Measurements from ENCODE around the gene DNAJC5G.
"Not testable (repeated sequence)": the region's sequence is repeated elsewhere in the genome, so short reads cannot be mapped to it uniquely, and the experiment has no call there.

Gene DNAJC5G

GRCh38 chr2:27251766-27252165 is 23.5 kb upstream of the DNAJC5G start:
- in situ Hi-C loops (cut with MboI; ENCODE audit: low sequenced_read_pairs): no loop called here

GRCh38 chr2:27255187-27255586 is 20.0 kb upstream of the DNAJC5G start:
- in situ Hi-C loops (cut with MboI; ENCODE audit: low sequenced_read_pairs): no loop called here

DNA sequence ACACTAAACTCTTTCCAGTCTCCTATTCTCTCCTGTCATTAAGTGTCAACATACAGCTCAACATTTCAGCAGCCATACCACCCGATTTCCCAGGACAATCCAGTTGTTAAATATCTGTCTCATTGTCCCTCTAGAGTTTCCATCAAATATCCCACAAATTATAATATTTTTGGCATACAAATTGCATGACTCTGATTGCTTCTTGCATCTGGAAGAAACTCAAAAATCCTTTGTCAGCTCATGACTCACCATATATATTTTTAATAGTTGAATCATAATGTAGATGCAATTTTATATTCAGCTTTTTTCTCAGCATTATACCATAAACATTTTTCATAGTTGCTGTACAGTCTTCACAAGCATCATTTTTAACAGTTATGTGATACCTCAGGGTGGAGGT is 19.6 kb upstream of the DNAJC5G start:
- in situ Hi-C loops (cut with MboI; ENCODE audit: low sequenced_read_pairs): no loop called here

DNA sequence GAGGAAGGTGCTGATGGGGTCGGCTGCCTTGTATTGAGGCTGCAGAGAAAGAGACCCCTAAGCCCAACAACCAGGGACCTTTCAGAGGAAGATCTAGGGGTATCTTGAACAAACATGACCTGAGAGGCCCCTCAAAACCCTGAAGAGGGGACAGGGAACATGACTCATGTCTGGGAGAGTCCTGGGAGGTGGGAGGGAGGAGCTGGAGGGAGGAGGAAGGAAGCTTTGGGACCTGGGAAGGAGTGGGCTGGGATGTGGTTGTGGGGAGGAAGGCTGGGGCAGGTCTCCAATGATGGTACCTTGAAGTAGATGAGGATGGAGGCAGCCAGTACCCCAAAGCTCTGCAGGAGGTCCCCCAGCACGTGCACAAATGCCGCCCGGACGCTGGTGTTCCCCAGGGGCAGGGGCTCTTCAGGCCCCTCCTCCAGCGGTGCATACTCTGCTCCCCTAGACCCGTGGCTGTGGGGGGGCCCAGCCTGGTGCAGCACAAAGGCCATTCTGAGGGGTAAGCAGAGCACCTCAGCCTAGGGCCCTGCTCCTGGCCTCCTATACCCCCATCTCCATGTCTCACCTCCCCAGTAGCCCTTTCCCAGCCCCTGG is 18.3 kb upstream of the DNAJC5G start:
- in situ Hi-C loops (cut with MboI; ENCODE audit: low sequenced_read_pairs): no loop called here

GRCh38 chr2:27258051-27258450 is 17.2 kb upstream of the DNAJC5G start:
- in situ Hi-C loops (cut with MboI; ENCODE audit: low sequenced_read_pairs): no loop called here

DNA sequence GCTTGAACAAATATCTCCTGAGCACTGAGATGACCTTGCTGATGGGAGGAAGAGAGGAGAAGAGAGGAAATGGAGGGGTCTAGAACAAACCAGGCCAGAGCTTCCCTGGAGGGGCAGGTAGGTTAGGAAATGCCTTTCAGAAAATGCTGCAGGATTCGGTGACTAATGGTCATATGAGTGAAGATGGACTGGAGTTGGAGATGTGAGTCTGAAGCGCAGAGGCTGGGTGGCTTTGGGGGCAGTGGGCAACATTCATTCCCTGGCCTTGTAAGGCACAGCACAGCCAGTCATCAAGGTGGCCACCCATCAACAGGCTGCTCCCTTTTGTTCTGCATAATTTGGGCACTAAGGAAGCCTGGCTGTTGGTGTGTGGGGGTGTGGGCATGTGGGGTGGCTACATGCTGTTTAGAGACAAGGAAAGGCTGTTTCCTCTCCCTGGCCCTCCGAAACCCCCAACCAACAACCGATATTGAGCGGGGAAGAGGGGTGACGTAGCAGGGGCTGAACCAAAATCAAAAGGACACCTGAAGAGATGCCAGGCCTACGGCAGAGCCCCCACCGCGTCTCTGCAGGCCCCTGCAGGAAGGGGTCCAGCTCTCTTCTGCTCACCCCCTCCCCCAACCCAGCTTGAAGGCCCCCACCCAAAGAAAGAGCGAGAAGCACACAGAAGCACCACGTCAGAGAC is 13.8 kb upstream of the DNAJC5G start:
- in situ Hi-C loops (cut with MboI; ENCODE audit: low sequenced_read_pairs): no loop called here

DNA sequence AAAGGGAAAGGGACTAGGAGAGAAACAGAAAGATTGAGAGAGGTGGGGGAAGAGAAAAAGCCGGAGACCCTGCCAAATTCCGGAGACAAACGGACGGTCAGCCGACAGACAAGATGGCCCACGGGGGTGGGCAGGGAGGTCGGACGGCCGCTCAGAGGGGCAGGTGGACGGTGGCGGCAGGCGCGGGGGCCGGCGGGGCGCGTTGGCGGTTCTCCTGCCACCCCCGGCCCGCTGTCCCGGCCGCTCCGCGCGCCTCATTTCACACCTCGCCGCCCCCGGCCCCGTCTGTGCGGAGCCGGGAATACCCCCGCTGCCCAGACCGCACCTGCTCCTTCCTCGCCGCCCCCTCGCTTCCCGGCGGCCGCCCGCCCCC is 13.3 kb upstream of the DNAJC5G start:
- in situ Hi-C loops (cut with MboI; ENCODE audit: low sequenced_read_pairs): no loop called here

- in situ Hi-C loops (cut with MboI; ENCODE audit: low sequenced_read_pairs): no loop called here
Measured at GRCh38 chr2:27262379-27263286, 12.6 kb upstream of the DNAJC5G start, which contains the start of gene SLC30A3. TSS of gene SLC30A3 (minus strand) at chr2:27263047. CDS start at chr2:27262906, 141 bp downstream.

GRCh38 chr2:27263287-27264252 is 11.7 kb upstream of the DNAJC5G start:
- in situ Hi-C loops (cut with MboI; ENCODE audit: low sequenced_read_pairs): no loop called here

DNA sequence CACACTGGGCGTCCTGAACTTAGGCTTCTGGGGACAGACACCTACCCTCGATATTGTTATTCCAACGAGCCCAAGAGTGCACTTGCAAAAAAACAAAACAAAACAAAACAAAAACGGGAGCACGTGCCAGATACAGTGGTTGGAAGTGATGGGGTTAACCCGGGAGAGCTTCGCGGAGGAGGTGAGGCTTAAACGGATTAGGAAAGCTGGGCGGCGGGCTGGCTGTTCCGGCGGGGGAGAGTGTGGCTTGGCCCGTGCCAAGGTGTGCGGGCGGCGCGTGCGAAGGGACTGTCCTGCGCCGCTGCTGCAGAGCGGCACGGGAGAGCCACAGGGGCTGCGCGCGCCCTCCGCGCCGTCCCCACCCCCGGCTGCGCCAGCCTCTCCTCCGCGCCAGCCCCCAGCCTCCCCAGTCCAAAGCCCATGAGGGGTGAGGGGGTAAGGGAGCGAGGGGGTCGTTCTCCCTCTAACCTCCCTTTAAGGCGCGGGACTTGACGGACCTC is 10.9 kb upstream of the DNAJC5G start:
- in situ Hi-C loops (cut with MboI; ENCODE audit: low sequenced_read_pairs): no loop called here

DNA sequence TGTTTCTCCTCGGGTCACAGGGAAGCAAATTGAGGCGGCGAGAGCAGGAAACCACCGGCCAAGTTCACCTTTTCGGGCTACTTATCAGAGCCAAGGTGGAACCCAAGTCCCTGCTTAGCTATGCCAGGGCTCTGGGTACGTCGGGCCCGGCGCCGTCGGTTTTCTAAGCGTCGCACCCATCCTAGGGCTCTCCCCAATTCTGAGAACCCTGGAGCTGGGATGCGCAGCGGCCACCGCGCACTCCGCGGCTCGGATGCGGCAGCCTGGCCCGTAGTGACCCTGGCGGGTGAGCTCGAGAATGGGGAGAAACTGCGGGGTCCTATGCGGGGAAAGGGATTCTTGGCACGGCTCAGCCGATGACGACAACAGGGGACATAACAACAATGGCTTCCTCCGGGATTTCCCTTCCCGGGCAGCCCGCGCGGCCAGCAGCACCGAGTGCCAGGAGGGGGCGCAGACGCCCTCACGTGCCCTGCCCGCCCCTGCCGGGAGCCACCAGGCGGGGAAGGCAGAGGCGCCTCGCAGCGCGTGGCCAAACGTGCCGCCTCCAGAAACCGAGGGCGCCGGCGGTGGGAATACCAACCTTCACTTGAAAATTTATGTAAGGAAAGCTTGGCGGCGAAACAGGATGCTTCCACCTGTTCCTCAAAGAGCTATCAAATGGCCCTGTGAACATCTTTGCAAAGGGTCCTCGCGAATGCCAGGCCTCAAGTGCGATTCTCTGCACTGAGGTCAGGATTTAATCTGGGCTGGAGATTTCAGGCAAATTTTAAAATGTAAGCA is 10.3 kb upstream of the DNAJC5G start:
- in situ Hi-C loops (cut with MboI; ENCODE audit: low sequenced_read_pairs): no loop called here

DNA sequence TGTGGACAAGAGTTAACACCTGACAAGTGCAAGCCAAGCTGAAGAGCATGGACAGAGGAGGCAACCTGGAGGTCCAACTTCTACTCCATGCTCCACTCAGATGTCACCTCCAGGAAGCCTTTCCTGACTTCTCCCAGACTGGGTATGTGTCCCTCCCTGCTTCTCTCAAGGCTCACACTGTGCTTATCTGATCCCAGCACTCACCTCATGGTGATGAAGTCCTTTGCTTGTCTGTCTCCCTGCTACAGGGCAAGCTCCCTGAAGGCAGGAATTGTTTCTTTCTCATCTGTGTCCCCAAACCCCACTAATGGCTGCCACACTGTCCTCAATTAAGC is 9.7 kb upstream of the DNAJC5G start:
- in situ Hi-C loops (cut with MboI; ENCODE audit: low sequenced_read_pairs): no loop called here

DNA sequence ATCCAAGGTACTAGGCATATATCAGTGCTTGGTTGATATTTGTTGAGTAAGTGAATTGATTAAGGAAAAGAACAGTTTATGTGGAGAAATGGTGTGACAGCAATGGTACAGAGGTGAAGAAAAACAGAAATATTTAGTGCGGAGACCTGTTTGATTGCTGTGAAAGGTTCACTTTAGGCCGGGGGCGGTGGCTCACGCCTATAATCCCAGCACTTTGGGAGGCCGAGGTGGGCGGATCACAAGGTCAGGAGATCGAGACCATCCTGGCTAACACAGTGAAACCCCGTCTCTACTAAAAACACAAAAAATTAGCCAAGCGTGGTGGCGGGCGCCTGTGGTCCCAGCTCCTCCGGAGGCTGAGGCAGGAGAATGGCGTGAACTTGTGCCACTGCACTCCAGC is 6.9 kb upstream of the DNAJC5G start:
- in situ Hi-C loops (cut with MboI; ENCODE audit: low sequenced_read_pairs): not testable (repeated sequence)

- in situ Hi-C loops (cut with MboI; ENCODE audit: low sequenced_read_pairs): no loop called here
Measured at GRCh38 chr2:27270131-27270530, 5.1 kb upstream of the DNAJC5G start.

DNA sequence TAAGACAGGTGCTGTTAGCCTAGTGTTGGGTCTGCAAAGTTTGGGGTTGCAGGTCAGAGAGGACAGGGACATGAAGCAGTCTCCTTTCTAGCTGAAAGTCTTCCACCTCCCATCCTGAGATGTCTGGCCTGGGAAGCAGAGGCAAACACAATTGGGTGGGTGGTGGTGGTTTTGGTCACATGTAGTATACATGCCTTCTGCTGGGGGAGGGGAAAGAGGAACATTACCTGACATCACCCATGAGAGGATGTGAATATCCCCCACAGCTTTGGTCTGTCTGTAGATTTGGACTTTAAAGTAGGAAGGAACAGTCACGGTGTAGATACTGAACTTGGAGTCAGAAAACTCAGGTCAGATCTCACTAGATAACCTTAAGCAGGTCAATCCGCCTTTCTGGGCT is 4.6 kb upstream of the DNAJC5G start:
- in situ Hi-C loops (cut with MboI; ENCODE audit: low sequenced_read_pairs): no loop called here

DNA sequence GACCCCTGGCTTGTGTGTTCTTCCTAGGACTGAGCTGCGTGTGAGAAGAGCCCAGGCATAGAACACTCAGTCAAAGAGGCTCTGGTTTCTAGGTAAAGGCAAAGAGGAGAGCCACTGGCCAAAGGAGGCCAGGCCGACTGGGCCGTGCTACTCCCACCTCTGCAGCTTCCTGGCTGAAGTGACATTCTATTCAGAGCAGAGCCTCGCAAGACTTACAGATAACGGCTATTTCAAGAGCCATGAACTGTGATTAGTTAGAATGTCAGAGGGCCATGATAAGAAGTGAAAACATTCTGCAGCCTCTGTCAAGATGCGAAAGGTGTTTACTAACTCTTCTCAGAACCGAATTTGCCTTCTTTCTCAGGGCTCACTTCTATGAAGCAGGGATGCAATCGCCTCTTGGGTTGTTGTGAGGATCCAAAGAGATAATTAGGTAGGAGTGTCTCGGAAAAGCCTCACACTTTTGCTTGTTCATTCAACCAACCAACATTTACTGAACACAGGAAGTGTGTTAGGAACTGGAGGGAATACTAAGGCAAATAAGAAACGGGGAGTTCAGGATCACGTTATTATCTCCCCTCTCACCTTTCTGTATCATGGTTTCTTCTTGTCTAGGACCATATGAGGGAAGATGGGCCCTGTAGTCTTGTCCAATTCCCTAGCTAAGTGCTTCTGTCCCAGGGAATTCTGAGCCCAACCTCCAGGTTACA is 3.4 kb upstream of the DNAJC5G start:
- in situ Hi-C loops (cut with MboI; ENCODE audit: low sequenced_read_pairs): no loop called here

- in situ Hi-C loops (cut with MboI; ENCODE audit: low sequenced_read_pairs): not testable (repeated sequence)
Measured at GRCh38 chr2:27272537-27273522, 2.4 kb upstream of the DNAJC5G start.

GRCh38 chr2:27278010-27278409 is 2.8 kb downstream of the DNAJC5G start:
- in situ Hi-C loops (cut with MboI; ENCODE audit: low sequenced_read_pairs): loop anchor here (25.0 kb wide), 1 partner anchor 166 kb away; the partner anchor contains the start of genes ABHD1 and CGREF1

Measured in HL-60/S4 treated with retinoic acid at 250 ng/mL for 4 days and 3 days (cell line).